HG02981 (cell line): ENCODE measurements around the gene COL18A1.

ENCODE experiments used
- ATAC-seq: cut with Tn5 transposase; IDR thresholded peaks from one replicate; pipeline ENCODE4 v1.9.1; 2021; ENCODE audit warnings: mild to moderate bottlenecking, moderate library complexity; ENCODE audit not compliant: unreplicated experiment

The COL18A1 gene

DNA sequence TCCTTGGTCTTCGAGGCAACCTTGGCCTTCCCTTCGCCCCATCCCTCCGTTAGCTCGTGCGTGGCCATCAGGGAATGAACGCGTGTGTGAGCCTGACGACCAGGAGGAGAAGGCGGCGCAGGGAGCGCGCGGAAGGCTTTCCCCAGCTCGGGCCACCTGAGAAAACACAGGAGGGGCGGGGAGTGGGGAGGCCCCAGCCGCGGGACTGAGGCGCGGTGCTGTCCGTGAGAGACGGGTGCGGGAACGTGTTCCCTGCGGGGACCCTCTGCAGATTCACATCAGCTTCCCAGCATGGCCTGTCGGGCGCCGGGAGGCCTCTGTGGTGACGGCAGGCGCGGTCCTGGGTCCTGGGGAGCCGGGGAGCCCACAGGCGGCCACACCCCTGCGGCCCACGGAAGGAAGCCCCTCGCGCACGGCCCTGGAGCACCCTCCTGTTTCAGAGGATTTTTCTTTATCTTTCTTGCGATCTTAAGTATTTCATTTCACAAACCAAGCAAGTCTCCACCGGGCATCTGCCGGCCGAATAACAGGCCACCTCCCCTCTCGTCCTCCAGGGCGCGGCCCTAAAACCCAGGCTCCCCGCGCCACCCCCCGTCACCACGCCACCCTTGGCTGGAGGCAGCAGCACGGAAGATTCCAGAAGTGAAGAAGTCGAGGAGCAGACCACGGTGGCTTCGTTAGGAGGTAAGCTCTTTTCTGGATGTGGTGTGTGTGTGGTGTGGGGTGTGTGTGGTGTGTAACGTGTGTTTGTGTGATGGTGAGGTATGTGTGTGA is 71.0 kb downstream of the COL18A1 start:
- no peak for ATAC-seq

DNA sequence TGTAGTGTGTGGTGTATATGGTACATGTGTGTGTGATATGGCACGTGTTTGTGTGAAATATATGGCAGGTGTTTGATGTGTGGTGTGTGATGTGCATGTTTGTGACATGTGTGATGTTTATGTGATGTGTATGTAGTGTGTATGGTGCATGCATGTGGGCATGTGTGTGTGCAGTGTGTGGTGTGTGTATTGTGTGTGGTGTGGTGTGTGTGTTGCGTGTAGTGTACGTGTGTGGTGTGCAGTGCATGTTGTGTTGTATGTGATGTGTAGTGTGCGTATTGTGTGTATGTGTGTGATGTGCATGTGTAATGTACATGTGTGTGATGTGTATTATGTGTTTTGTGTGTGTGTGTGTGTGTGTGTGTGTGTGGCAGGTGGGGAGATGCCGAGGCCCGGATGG is 71.6 kb downstream of the COL18A1 start:
- ATAC-seq, result no peak

DNA sequence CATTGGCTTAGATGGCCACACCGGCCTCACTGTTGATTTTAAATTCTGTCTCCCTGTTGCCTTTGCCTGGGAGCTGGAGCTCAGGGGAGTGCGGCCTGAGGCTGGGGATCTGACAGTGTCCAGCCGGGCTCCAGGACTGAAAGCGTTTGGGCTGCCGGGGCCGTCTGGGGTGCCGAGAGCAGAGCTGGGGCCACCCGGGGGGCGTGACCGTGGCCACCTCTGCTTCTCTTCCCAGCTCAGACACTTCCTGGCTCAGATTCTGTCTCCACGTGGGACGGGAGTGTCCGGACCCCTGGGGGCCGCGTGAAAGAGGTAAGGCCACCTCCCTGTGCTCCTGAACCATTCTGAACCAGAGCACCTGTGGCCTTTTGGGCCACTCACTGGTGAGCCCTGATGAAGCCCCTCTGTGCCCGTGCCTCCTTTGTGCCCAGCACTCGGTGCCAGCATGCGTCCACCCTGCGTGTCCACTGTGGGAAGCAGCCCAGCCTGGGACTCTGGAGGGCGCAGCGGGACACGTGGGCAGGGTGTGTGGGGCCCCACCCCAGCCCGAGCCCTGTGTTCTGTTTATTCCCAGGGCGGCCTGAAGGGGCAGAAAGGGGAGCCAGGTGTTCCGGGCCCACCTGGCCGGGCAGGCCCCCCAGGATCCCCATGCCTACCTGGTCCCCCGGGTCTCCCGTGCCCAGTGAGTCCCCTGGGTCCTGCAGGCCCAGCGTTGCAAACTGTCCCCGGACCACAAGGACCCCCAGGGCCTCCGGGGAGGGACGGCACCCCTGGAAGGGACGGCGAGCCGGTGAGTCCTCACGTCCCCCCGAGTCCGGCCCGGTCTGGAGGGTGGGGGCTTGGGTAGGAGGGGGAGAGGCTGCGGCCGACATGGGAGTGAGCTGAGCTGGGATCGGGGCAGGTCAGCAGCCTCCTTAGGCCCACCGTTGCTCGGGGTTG is 72.5 kb downstream of the COL18A1 start:
- no peak for ATAC-seq

DNA sequence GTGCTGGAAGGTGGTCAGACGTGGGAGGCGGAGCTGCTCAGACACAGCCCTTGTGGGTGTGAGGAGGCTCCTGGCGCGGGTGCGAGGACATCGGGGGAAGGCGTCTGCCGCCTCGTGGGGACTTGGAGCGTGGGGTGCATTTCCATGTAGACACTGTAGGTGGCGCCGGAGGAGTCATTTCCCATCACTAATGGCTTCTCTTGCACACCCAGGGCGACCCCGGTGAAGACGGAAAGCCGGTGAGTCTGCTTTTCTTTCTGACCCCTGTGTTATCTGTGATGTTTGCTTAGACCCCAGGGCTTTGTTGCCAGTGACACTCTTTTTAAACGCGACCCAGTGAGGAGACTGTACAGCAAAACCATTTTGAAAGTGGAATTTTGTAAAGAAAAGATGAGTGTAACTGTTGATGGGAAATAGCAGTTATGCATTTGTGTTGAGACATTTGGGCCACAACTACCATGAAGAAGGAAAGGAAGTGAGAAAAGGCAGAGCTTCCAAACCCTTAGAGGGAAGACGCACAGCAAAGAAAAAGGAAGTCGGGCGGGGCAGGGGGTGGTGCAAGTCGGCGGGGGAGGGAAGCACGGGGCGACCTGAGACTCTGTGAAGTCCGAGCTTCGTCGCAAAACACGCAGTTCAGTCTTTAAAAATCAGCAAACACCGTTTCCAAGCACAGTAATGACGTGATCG is 73.3 kb downstream of the COL18A1 start:
- ATAC-seq, result no peak

DNA sequence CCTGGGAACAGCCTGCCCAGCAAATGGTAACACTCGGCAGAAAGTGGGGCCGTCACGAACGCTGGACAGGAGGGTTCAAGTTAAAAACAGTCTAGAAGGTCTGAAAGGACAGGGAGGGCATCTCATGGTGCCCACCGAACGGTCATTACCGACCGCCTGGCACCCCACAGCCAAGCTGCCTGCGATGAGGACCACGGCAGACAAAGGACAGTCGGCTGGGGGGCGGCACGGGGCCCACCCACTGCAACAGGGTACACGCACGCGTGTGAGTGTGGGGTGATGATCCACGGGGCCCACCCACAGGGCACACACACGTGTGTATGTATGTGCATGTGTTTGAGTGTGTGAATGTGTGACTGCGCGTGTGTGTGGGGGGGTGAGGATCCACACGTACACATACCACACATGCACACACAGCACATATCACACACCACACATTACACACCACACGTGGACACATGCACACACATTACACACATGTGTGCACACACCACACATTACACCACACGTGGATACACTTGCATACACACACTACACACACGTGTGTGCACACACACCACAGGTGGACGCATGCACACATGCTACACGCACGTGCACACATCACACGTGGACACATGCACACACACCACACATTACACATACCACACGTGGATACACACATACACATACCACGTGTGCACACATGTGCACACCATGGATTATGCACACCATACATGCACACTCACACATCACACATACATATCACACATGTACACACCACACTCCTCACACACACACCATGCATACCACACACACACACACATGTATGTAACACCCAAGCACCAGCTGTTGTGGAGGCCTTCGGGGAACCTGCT is 74.1 kb downstream of the COL18A1 start:
- ATAC-seq, result no peak

DNA sequence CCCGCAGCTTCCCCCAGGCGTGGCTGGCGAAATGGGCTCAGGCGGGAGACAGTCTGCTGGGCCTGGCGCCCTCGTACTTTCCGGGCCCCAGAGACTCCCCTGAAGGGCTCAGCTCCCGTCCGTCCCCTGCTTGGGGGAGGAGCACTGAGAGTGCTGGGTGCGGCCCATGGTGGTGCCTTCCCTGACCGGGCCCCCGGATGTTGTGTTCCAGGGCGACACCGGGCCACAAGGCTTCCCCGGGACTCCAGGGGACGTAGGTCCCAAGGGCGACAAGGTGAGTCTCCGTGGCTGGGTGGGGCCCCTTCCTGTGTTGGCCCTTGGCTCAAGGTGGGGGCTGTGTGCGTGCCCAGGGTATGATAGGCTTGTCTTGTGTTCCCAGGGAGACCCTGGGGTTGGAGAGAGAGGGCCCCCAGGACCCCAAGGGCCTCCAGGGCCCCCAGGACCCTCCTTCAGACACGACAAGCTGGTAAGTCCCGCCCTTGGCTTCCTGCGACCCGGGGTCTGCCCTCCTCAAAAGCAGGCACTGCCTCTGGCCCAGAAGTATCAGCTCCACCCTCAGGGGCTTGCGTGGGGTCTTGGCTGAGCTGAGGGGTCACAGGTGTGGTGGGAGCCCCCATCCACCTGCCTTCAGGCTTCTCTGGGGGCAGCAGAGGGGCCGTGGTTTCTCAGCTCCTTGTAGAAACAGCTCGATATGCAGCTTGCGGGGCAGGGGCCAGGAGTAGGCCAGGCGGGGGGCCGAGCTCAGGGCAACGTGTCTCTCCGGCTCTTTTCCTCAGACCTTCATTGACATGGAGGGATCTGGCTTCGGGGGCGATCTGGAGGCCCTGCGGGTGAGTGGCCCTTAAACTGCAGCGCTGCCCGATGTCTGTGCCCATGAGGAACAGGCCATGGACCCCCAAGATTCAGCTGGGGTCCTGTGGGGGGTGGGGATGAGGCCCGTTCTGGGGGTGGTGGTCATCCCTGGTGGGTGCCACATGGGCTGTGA is 75.0 kb downstream of the COL18A1 start:
- ATAC-seq, result no peak

DNA sequence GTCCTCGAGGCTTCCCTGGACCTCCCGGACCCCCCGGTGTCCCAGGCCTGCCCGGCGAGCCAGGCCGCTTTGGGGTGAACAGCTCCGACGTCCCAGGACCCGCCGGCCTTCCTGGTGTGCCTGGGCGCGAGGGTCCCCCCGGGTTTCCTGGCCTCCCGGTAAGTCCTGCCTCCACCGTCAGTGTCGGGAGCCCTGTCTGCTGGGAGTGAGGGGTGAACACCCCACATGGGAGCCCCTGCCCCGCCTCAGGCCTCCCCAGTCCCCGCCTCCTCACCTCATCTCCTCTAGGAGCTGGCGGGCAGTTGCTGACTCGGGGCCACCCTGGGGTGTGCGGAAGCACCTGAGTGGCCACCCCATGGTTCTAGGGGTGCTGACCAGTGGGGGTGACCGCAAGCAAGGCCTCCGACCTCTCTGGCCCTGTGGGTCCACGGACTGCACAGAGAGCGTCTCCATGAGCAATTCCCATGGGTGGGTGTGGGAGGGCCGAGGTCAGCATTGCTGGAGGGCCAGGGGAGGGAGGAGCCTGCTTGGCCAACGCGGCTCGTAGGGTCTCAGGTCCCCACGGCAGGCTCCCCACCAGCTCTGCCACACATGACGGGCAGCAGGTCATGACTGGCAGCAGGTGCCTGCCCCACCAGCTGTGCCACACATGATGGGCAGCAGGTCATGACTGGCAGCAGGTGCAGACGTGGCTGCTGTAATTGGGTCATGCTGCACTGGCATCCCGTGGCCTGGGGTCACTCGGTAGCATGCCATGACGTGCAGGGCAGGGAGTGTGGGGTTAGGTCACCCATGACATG is 75.9 kb downstream of the COL18A1 start:
- ATAC-seq, result no peak

DNA sequence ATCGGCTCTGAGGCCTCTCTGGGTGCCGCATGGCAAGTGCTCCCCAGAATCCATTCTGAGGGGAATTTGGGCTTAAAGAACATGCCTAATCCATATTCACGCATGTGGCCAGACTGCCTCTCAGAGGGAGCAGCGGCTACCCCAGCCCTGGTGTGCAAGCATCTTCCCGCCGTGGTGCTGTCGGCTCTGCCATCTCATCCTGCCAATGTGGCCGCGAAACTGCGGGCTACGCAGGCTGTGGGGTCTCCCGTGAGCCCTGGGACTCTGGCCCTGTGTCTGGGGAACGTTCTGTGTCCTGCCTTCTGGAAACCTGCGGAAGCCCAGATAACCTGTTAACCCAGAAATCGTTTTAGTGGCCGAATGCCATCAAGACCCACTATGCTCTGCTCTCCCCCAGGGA is 76.6 kb downstream of the COL18A1 start:
- no peak for ATAC-seq

DNA sequence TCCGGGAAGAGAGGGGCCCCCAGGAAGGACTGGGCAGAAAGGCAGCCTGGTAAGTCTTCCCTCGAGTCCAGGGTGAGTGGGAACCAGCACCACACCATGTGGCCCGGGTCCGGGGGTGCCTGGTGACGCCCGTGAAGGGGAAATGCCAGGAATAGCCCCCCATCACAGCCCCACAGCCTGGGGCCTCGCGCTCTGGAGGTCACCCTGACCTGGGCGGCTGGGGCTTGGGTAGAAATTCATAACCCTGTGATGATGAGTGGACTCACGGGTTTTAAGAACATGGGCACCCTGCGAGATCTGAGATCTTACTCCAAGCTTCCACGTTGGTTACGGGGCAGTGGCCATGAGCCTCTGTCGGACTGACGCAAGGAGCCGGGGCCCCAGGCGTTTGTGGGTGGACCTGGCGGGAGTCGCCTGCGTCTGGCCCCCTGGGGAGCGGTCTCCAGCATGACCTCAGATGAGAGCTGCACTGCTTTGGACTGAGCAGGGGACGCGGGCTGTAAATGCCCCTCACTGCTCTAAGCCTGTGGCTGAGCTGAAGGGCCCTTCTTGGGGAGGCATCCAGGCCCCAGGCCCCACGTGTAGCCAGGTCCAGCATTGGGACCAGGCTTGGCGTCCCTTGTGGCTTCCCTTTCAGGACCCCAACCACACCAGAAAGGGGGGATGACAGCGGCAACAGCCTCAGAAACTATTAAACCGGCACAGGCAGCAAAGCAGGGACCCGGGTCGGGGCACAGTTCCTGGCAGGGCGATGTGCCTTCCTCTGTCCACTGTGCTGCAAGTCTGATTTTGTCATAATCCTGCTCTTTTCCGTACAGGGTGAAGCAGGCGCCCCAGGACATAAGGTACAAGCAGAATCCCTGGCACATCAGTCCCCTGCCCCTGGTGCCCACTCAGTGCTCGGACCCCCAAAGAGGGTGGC is 77.3 kb downstream of the COL18A1 start:
- no peak for ATAC-seq

DNA sequence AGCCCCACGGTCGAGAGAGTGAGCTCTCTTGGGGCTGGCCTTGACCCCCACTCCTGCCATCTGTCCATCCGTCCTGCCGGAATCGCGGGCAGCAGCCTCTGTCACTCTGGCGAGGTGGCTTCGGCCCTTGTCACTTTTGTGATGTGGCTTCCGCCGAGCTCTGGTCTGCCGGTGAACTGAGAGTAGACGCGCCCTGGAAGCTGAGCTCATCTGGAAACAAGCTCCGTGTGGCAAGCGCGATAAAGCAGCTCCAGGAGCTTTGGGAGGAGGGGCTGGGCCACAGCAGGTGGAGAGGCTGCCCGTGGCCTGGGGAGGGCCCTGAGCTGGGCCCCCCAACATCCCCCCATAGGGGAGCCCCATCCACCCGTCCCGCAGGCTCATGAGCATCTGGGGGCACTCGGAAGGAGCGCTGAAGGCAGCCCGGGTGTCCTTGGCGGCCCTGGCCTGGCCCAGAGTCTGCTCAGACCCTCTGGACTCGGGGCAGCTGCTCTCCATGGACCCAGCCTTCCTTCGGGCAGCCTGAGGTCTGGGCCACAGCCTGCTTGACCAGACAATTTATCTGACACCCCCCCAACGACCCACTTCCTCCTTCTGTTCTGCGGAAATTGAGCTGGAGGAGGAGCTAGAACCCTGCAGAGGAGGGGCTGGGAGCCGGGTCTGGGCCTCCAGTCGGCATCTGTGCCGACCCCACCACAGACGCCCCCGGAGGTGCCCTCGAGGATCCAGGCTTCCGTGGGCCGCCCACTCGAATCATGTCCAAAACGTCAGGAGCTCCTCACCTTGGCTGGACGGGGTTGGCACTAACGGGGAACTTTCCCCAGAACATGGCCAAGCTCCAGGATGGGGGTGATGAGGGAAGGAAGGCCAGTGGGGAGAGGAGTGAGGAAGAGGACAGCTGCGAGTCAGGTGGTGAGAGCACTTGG is 78.2 kb downstream of the COL18A1 start:
- ATAC-seq, result no peak

DNA sequence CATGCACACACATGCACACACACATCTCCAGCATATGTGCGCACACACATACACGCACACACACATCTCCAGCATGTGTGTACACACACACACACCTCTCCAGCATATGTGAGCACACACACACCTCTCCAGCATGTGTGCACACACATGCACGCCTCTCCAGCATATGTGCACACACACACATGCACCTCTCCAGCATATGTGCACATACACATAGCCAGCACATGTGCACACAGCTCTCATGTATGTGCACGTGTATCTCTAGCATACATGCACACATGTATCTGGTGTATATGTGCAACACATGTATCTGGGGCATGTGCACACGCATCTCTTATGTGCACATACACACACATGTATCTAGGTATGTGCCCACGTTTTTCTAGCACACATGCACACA is 79.4 kb downstream of the COL18A1 start:
- no peak for ATAC-seq

DNA sequence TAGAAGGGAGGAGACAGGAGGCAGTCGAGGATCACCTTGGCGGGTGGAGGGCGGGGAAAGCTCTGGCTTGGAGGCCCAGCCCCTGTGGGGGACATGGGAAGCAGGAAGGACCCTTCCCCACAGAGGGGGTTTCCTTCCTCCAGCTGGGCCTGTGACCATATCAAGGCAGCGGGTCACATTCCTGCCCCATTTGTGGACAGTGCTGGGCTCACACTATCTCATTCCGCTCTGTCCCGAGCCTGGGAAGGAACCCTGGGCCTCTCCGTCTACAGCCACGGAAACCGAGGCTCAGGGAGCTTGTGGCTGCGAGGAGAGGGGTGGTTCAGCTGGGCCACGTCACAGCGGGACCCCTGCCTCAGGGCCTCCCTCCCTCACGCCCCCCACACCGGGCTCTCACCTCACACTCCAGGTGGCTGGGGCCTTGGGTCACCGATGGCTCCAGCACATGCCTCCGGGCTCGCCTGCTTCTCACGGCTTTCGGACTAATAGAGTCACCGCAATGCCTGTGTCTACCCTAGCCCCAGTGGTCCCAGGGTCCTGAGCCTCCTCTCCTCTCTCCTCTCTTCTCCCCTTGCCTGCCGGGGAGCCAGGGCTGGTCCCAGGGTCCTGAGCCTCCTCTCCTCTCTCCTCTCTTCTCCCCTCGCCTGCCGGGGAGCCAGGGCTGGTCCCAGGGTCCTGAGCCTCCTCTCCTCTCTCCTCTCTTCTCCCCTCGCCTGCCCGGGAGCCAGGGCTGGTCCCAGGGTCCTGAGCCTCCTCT is 80.9 kb downstream of the COL18A1 start:
- ATAC-seq, result no peak

DNA sequence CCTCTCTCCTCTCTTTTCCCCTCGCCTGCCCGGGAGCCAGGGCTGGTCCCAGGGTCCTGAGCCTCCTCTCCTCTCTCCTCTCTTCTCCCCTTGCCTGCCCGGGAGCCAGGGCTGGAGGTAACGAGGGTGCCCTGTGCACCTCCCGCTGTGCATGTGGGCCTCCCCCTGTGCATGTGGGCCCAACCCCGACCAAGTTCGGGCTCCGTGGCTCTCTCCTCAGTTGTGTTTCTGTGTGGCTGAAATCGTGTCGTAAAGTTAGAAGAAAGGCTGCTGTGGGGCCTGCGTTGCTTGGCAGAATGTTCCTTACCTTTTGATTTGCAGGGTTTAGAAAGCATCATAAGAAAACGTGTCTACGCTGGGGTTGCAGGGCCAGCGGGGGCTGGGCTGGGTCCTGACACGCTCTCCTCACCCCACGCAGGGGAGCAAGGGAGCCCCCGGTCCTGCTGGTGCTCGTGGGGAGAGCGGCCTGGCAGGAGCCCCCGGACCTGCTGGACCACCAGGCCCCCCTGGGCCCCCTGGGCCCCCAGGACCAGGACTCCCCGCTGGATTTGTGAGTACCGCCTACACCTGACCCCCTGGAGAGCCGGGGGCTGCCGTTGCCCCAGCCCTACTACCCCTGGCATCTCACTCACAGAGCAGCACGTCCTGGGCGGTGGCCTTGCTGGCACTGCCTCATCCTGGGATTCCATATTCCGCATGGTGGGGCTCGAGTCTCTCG is 81.6 kb downstream of the COL18A1 start:
- ATAC-seq, result no peak

DNA sequence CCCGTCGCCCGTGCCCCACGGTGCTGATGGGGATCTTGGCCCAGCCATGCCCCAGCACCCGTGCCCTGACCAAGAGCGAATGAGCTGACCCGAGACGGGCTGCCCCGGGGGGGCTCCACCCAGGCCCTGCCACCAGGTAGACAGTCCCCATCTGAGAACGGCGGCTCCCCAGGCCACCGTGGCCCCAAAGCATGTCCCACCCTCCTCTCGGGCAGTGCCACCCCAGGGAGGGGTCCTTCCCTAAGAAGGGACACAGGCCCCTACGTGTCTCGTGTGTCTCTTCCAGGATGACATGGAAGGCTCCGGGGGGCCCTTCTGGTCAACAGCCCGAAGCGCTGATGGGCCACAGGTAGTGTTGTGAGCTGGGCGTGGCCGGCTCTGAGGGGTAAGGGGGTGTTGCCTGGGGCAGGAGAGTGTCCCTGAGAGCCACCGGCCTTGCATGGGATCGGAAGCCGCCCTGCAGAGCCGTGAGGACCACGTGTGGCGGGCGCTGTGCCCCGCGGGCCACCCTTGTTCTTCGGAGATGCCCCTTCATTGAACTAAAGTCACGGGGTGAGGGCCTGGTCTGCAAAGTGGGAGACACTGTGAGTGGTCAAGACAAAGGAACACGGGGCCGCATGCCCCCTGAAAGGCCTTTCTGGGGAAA is 82.3 kb downstream of the COL18A1 start:
- ATAC-seq, result no peak
